GM10248 (cell line): ENCODE measurements around the gene CEP250.
A peak's percentile ranks its signal among the peaks of the same experiment; 100 is the strongest.

Experiments
- CTCF ChIA-PET: fragments of 300-600 bp; sonication (Branson Sonifier 250); formaldehyde crosslinking; extraction: SDS; loops from one replicate; lab custom pipeline; 2021; ENCODE audit warnings: antibody characterized with exemption; lab: Yijun Ruan, JAX
- POLR2A ChIA-PET: fragments of 350-650 bp; sonication (Branson Sonifier 250); formaldehyde crosslinking; extraction: SDS; loops from one replicate; lab custom pipeline; 2020; ENCODE audit warnings: antibody characterized with exemption; lab: Yijun Ruan, JAX
- DNase-seq: peaks from one replicate; pipeline ENCODE4 v3.0.0; 2012; ENCODE audit errors: extremely low spot score
- CTCF ChIP-seq: IDR thresholded peaks from 2 replicates; pipeline ENCODE4 v1.5.1; 2012; ENCODE audit warnings: mild to moderate bottlenecking, low read depth; ENCODE audit errors: extremely low read depth, missing control alignments, control extremely low read depth

CEP250 gene

GRCh38 chr20:35562541-35563110 lies 107.2 kb downstream of the CEP250 start:
- ChIA-PET POLR2A (no interaction called here), CTCF (no interaction called here)
- no peak for TF ChIP-seq CTCF
- no peak for DNase-seq

GRCh38 chr20:35563834-35564233 lies 108.4 kb downstream of the CEP250 start:
- CTCF ChIA-PET, result no interaction called here
- POLR2A ChIA-PET, result interaction anchor here (0.6 to 0.7 kb wide), 2 partner anchors 10 to 56 kb away, joined by 5 to 8 read pairs; no protein-coding TSS in a partner anchor
- DNase-seq, result no peak
- TF ChIP-seq CTCF, result no peak

- ChIA-PET CTCF (no interaction called here), POLR2A (no interaction called here)
- DNase-seq, result no peak
- no peak for TF ChIP-seq CTCF
Measured at GRCh38 chr20:35564905-35565304, 109.5 kb downstream of the CEP250 start.

- DNase-seq, result no peak
- POLR2A ChIA-PET, result no interaction called here
- CTCF ChIA-PET, result interaction anchor here (1.3 kb wide), 1 partner anchor 68 kb away, joined by 3 read pairs; no protein-coding TSS in a partner anchor
- peak; percentile 19 for TF ChIP-seq CTCF
Measured at GRCh38 chr20:35568645-35569044, 113.2 kb downstream of the CEP250 start.
